Mesodermal cell (in vitro differentiated cells): Measurements from ENCODE around the gene SPAAR.
"Not testable (repeated sequence)": the region's sequence is repeated elsewhere in the genome, so short reads cannot be mapped to it uniquely, and the experiment has no call there.

Source experiments
- H3K27ac ChIP-seq: 2 replicates; pipeline ENCODE4 v1.7.0; 2013; ENCODE audit warnings: mild to moderate bottlenecking, low read depth, low read length, moderate library complexity; ENCODE audit not compliant: severe bottlenecking
- H3K36me3 ChIP-seq: 2 replicates; pipeline ENCODE4 v1.7.1; 2013; ENCODE audit warnings: mild to moderate bottlenecking, low read length, moderate library complexity; ENCODE audit not compliant: control insufficient read depth, insufficient read depth
- H3K4me1 ChIP-seq: one replicate; pipeline ENCODE4 v1.7.1; 2013; ENCODE audit warnings: mild to moderate bottlenecking, low read length; ENCODE audit not compliant: insufficient read depth, control insufficient read depth, poor library complexity, severe bottlenecking
- H3K4me3 ChIP-seq: 2 replicates; pipeline ENCODE4 v1.7.0; 2013; ENCODE audit warnings: low read length, control low read depth, mild to moderate bottlenecking; ENCODE audit not compliant: insufficient read depth, poor library complexity, severe bottlenecking; ENCODE audit errors: extremely low read depth
- H3K9me3 ChIP-seq: 2 replicates; pipeline ENCODE4 v1.7.1; 2013; ENCODE audit warnings: mild to moderate bottlenecking, low read length, moderate library complexity; ENCODE audit not compliant: control insufficient read depth
- WGBS, 2 experiments: methylation state at CpG; one replicate each; pipeline ENCODE4 v1.1.5; 2013; ENCODE audit warnings: missing lambda C conversion rate in 2 of 2; ENCODE audit not compliant: insufficient coverage in 2 of 2; 5-methylcytosine and 5-hydroxymethylcytosine counted together

Gene SPAAR

GRCh38 chr9:35923598-35923926 is 14.3 kb downstream of the SPAAR start:
- Histone ChIP-seq H3K27ac (no peak overlapping the region), H3K36me3 (no peaks in the 10 kb centered on the region), H3K9me3 (no peaks in the 10 kb centered on the region), H3K4me1 (peaks cover 6% of the 10 kb centered on the region), H3K4me3 (no peak overlapping the region)
- WGBS, 2 experiments: 100% methylated on average over 1 of the region's 1 CpG; no CpG with 5 or more reads in 1 of the 2 experiments

- H3K9me3 ChIP-seq: no peaks in the 10 kb centered on the region
- peaks cover 8% of the 10 kb centered on the region for H3K4me1 ChIP-seq
- peak overlapping the region; percentile 6 for H3K27ac ChIP-seq
- no peak overlapping the region for H3K4me3 ChIP-seq
- WGBS, 2 experiments: 85 to 91% methylated on average over 6 to 8 of the region's 9 CpGs
- no peaks in the 10 kb centered on the region for H3K36me3 ChIP-seq
These were observed 14.9 kb downstream of the SPAAR start for GRCh38 chr9:35923927-35924763.

GRCh38 chr9:35928591-35929452 is 19.5 kb downstream of the SPAAR start:
- H3K4me3 ChIP-seq: no peak overlapping the region
- H3K4me1 ChIP-seq: peaks cover 10% of the 10 kb centered on the region
- no peaks in the 10 kb centered on the region for H3K9me3 ChIP-seq
- no peaks in the 10 kb centered on the region for H3K36me3 ChIP-seq
- no peak overlapping the region for H3K27ac ChIP-seq
- WGBS, 2 experiments: 85 to 91% methylated on average over 7 of the region's 9 CpGs

- 91 to 100% methylated on average over 1 to 4 of the region's 6 CpGs for WGBS, 2 experiments
- Histone ChIP-seq H3K27ac (no peak overlapping the region), H3K4me3 (no peak overlapping the region), H3K4me1 (peaks cover 6% of the 10 kb centered on the region), H3K9me3 (no peaks in the 10 kb centered on the region), H3K36me3 (no peaks in the 10 kb centered on the region)
These were observed 20.1 kb downstream of the SPAAR start for GRCh38 chr9:35929453-35929718.

- no peak overlapping the region for H3K27ac ChIP-seq
These were observed 21.2 kb downstream of the SPAAR start for GRCh38 chr9:35930521-35930920.

GRCh38 chr9:35930989-35931388 is 21.7 kb downstream of the SPAAR start:
- peaks cover 6% of the 10 kb centered on the region for H3K4me1 ChIP-seq
- no peaks in the 10 kb centered on the region for H3K9me3 ChIP-seq
- no peak overlapping the region for H3K4me3 ChIP-seq
- no peaks in the 10 kb centered on the region for H3K36me3 ChIP-seq
- 97 to 98% methylated on average over 2 to 3 of the region's 3 CpGs for WGBS, 2 experiments
- no peak overlapping the region for H3K27ac ChIP-seq

More at GRCh38 chr9:35930521-35930920, 21.2 kb downstream of the SPAAR start:
- no peaks in the 10 kb centered on the region for H3K36me3 ChIP-seq
- peaks cover 6% of the 10 kb centered on the region for H3K4me1 ChIP-seq
- no peaks in the 10 kb centered on the region for H3K9me3 ChIP-seq
- no peak overlapping the region for H3K4me3 ChIP-seq

- Histone ChIP-seq H3K4me3 (no peak overlapping the region), H3K27ac (no peak overlapping the region), H3K36me3 (no peaks in the 10 kb centered on the region), H3K4me1 (peaks cover 8% of the 10 kb centered on the region), H3K9me3 (no peaks in the 10 kb centered on the region)
- 100% methylated on average over 1 to 2 of the region's 3 CpGs for WGBS, 2 experiments
These were observed 23.4 kb downstream of the SPAAR start for GRCh38 chr9:35932735-35933134.

GRCh38 chr9:35933550-35934067 is 24.3 kb downstream of the SPAAR start:
- Histone ChIP-seq H3K9me3 (no peaks in the 10 kb centered on the region), H3K4me3 (no peak overlapping the region), H3K4me1 (peaks cover 8% of the 10 kb centered on the region), H3K27ac (no peak overlapping the region), H3K36me3 (no peaks in the 10 kb centered on the region)
- 86 to 92% methylated on average over 2 to 4 of the region's 4 CpGs for WGBS, 2 experiments

GRCh38 chr9:35934069-35934468 is 24.8 kb downstream of the SPAAR start:
- not testable (repeated sequence) for H3K9me3 ChIP-seq, H3K27ac ChIP-seq, H3K4me1 ChIP-seq, H3K36me3 ChIP-seq, H3K4me3 ChIP-seq
- 67 to 100% methylated on average over 1 to 3 of the region's 6 CpGs for WGBS, 2 experiments

- Histone ChIP-seq H3K4me3 (no peak overlapping the region), H3K36me3 (no peaks in the 10 kb centered on the region), H3K4me1 (peaks cover 2% of the 10 kb centered on the region), H3K9me3 (no peaks in the 10 kb centered on the region), H3K27ac (no peak overlapping the region)
- WGBS, 2 experiments: 100% methylated on average over 1 of the region's 4 CpGs; no CpG with 5 or more reads in 1 of the 2 experiments
These were observed 26.0 kb downstream of the SPAAR start for GRCh38 chr9:35935261-35935660.
